Astrocyte (in vitro differentiated cells and primary cell): Measurements from ENCODE around the gene MORN3.

Experiments used
- CTCF ChIP-seq: IDR thresholded peaks from 2 replicates; pipeline ENCODE4 v1.5.1; 2011; ENCODE audit warnings: low read depth, mild to moderate bottlenecking, inconsistent platforms, low read length, moderate library complexity; ENCODE audit not compliant: insufficient read depth
- EZH2 ChIP-seq: IDR thresholded peaks from 2 replicates; pipeline ENCODE4 v1.6.1; 2012; ENCODE audit warnings: mild to moderate bottlenecking, low read length, inconsistent platforms; ENCODE audit not compliant: insufficient read depth

DNA sequence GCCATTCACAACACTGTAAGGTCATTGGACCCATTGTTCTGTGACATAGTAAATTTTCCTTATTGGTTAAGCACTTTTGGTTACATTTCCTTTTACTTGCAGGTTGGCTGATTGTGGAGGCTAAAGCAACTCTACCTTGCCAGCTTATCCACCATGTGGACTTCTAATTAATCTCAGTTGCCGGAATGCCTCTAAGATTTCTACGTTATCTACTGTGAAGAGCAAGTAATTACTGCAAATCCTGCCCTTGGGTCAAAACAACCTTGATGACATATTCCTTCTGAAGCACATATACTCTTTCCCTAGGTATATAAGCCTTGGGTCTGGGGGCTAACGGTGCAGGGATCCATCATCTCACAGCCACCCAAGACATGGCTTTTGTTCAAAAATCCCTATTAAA is 19.5 kb upstream of the MORN3 start:
- TF ChIP-seq CTCF: no peak
- no peak for TF ChIP-seq EZH2
